Dermis microvascular lymphatic vessel endothelial cell (primary cell): ENCODE results near the gene RNF138. TPM values are rescaled to one million over a fixed set of nuclear protein-coding genes. Genes with fewer than 3 reads are reported as not detected.
A peak's percentile ranks its signal among the peaks of the same experiment; 100 is the strongest.
"Not testable (repeated sequence)": the region's sequence is repeated elsewhere in the genome, so short reads cannot be mapped to it uniquely, and the experiment has no call there.

Source experiments
- DNase-seq, 2 donors: peaks; one replicate each; pipeline versions ENCODE4 v3.0.0 to v3.0.0-alpha.2; 2010; ENCODE audit warnings: low read depth in 2 of 2
- total RNA-seq: library from RNA; depleted of rRNA; stranded (reverse); fragments of >200 nt; gene quantifications from 2 replicates; pipeline ENCODE4 v1.2.1, GENCODE V29; 2014

RNF138 gene
- 38.6 and 38.9 TPM in 2 replicates for total RNA-seq

GRCh38 chr18:32091724-32092421 is at the start of gene RNF138:
Gene RNF138, plus strand, starts transcription at chr18:32091874. Its CDS starts 903 bp downstream, at chr18:32092777.
- DNase-seq, result peak; percentile 68 to 88

GRCh38 chr18:32042337-32042736 is 49.3 kb upstream of the RNF138 start:
- no peak for DNase-seq

GRCh38 chr18:32048507-32049091 is 43.1 kb upstream of the RNF138 start:
- DNase-seq, result no peak

- no peak for DNase-seq
Observed at GRCh38 chr18:32049393-32050171, 42.1 kb upstream of the RNF138 start.

- DNase-seq, result no peak
Observed at GRCh38 chr18:32056613-32057358, 34.9 kb upstream of the RNF138 start.

- DNase-seq, result no peak
Observed at GRCh38 chr18:32057624-32058165, 34.0 kb upstream of the RNF138 start.

GRCh38 chr18:32060026-32060425 is 31.6 kb upstream of the RNF138 start:
- no peak for DNase-seq

GRCh38 chr18:32067375-32068167 is 24.1 kb upstream of the RNF138 start:
- no peak for DNase-seq

GRCh38 chr18:32072321-32072720 is 19.4 kb upstream of the RNF138 start:
- DNase-seq, result peak in 1 of 2 donors; percentile 17

- no peak for DNase-seq
Observed at GRCh38 chr18:32074206-32074605, 17.5 kb upstream of the RNF138 start.

GRCh38 chr18:32078845-32079244 is 12.8 kb upstream of the RNF138 start:
- DNase-seq, result no peak

GRCh38 chr18:32081881-32082280 is 9.8 kb upstream of the RNF138 start:
- DNase-seq, result peak in 1 of 2 donors; percentile 4

- no peak for DNase-seq
Observed at GRCh38 chr18:32083781-32084180, 7.9 kb upstream of the RNF138 start.

- DNase-seq, result peak in 1 of 2 donors; percentile 6
Observed at GRCh38 chr18:32086881-32087280, 4.8 kb upstream of the RNF138 start.

GRCh38 chr18:32090831-32091230 is 843 bp upstream of the RNF138 start:
- not testable (repeated sequence) for DNase-seq

GRCh38 chr18:32091325-32091723 is 350 bp upstream of the RNF138 start:
- DNase-seq, result no peak

GRCh38 chr18:32092422-32093101 is 888 bp downstream of the RNF138 start:
- DNase-seq, result peak; percentile 90 to 98

- peak in 1 of 2 donors; percentile 49 for DNase-seq
Observed at GRCh38 chr18:32093102-32093511, 1.4 kb downstream of the RNF138 start.

GRCh38 chr18:32093523-32093922 is 1.8 kb downstream of the RNF138 start:
- peak in 1 of 2 donors; percentile 34 for DNase-seq
